ENCODE measurements around the gene GID8.

- no peak for TF ChIP-seq CTCF (conservative IDR thresholded peaks at IDR 0.05; ENCODE audit: low read depth, low read length)
- TF ChIP-seq EZH2 (IDR thresholded peaks at IDR 0.05; ENCODE audit: borderline replicate concordance, low read depth, low read length, poor library complexity, severe bottlenecking): no peak
Observed at GRCh38 chr20:62963614-62964397, 25.9 kb downstream of the GID8 start.

Measured in A673 (cell line).